IMR-90 (cell line): ENCODE measurements around the gene ETS1. TPM values are rescaled to one million over a fixed set of nuclear protein-coding genes. Genes with fewer than 3 reads are reported as not detected.

Experiments
- ATAC-seq: fragments of 200-7000 bp; cut with Tn5 transposase; 2 replicates; pipeline ENCODE4 v1.9.1; 2020; ENCODE audit warnings: low read depth, mild to moderate bottlenecking, moderate library complexity
- BruUV-seq: library from RNA; stranded (reverse); fragments of 400-500 nt; replicated peaks from 2 replicates; lab custom pipeline; 2021; lab: Mats Ljungman, UMichigan
- CTCF ChIA-PET: fragments of 300-600 bp; formaldehyde crosslinking; extraction: SDS; loops from one replicate; lab custom pipeline; 2021; ENCODE audit warnings: antibody characterized with exemption; lab: Yijun Ruan, JAX
- POLR2A ChIA-PET: fragments of 300-600 bp; sonication (Branson Sonifier 250); formaldehyde crosslinking; loops from one replicate; lab custom pipeline; 2022; ENCODE audit warnings: antibody characterized with exemption; ENCODE audit not compliant: unreplicated experiment; lab: Charles Lee
- DNase-seq: peaks from one replicate; pipeline ENCODE4 v3.0.0; 2013
- H2AFZ ChIP-seq: replicated peaks from 2 replicates; pipeline ENCODE3; 2013; ENCODE audit warnings: low read length, mild to moderate bottlenecking; ENCODE audit not compliant: poor library complexity
- H2AK5ac ChIP-seq: 2 replicates; pipeline ENCODE4 v1.6.1; 2013; ENCODE audit warnings: low read depth, low read length, inconsistent platforms
- H2AK9ac ChIP-seq: replicated peaks from 2 replicates; pipeline ENCODE3; 2013; ENCODE audit warnings: mild to moderate bottlenecking, low read depth, low read length, moderate library complexity; ENCODE audit not compliant: poor library complexity
- H2BK120ac ChIP-seq: 2 replicates; pipeline ENCODE4 v1.6.1; 2013; ENCODE audit warnings: low read depth, low read length, inconsistent platforms
- H2BK15ac ChIP-seq: 3 replicates; pipeline ENCODE4 v1.6.1; 2013; ENCODE audit warnings: low read depth, low read length, inconsistent platforms
- H2BK20ac ChIP-seq: 2 replicates; pipeline ENCODE4 v1.6.1; 2013; ENCODE audit warnings: low read depth, mild to moderate bottlenecking, inconsistent platforms, low read length, moderate library complexity
- H2BK5ac ChIP-seq: 2 replicates; pipeline ENCODE4 v1.6.1; 2013; ENCODE audit warnings: mild to moderate bottlenecking, low read depth, low read length, inconsistent platforms; ENCODE audit not compliant: poor library complexity, severe bottlenecking
- H3K14ac ChIP-seq: replicated peaks from 2 replicates; pipeline ENCODE4 v1.6.1; 2013; ENCODE audit warnings: low read depth, low read length, inconsistent platforms
- H3K18ac ChIP-seq: 2 replicates; pipeline ENCODE4 v1.6.1; 2013; ENCODE audit warnings: low read depth, low read length, control low read depth
- H3K23ac ChIP-seq: 2 replicates; pipeline ENCODE4 v1.6.1; 2013; ENCODE audit warnings: low read depth, low read length, inconsistent platforms
- H3K27ac ChIP-seq: 2 replicates; pipeline ENCODE4 v1.5.1; 2013; ENCODE audit warnings: mild to moderate bottlenecking, control low read depth, low read length; ENCODE audit not compliant: insufficient read depth
- H3K27me3 ChIP-seq: 2 replicates; pipeline ENCODE4 v1.6.1; 2013; ENCODE audit warnings: low read length; ENCODE audit not compliant: control insufficient read depth, insufficient read depth
- H3K36me3 ChIP-seq: 2 replicates; pipeline ENCODE4 v1.6.1; 2013; ENCODE audit warnings: low read length, mixed read lengths; ENCODE audit not compliant: control insufficient read depth, insufficient read depth
- H3K4ac ChIP-seq: 2 replicates; pipeline ENCODE4 v1.6.1; 2013; ENCODE audit warnings: low read depth, low read length, inconsistent platforms
- H3K4me1 ChIP-seq: 2 replicates; pipeline ENCODE4 v1.6.1; 2013; ENCODE audit warnings: low read length, mixed read lengths; ENCODE audit not compliant: control insufficient read depth, insufficient read depth
- H3K4me2 ChIP-seq: 2 replicates; pipeline ENCODE4 v1.6.1; 2013; ENCODE audit warnings: low read depth, mild to moderate bottlenecking, control low read depth, low read length, moderate library complexity
- H3K4me3 ChIP-seq: 2 replicates; pipeline ENCODE4 v1.5.1; 2013; ENCODE audit warnings: low read depth, mild to moderate bottlenecking, control low read depth, low read length, moderate library complexity; ENCODE audit not compliant: insufficient read depth
- H3K56ac ChIP-seq: 2 replicates; pipeline ENCODE4 v1.6.1; 2013; ENCODE audit warnings: low read length, inconsistent platforms; ENCODE audit not compliant: insufficient read depth; ENCODE audit errors: extremely low read depth
- H3K79me1 ChIP-seq, 2 experiments: 2 replicates each; pipeline ENCODE4 v1.6.1; 2013; ENCODE audit warnings: low read length in 2 of 2, inconsistent platforms in 1 of 2, low read depth in 1 of 2
- H3K9ac ChIP-seq: 2 replicates; pipeline ENCODE4 v1.6.1; 2013; ENCODE audit warnings: low read depth, low read length, control low read depth
- H3K9me1 ChIP-seq: 2 replicates; pipeline ENCODE4 v1.6.1; 2013; ENCODE audit warnings: low read length, inconsistent platforms; ENCODE audit not compliant: insufficient read depth
- H3K9me3 ChIP-seq: 2 replicates; pipeline ENCODE4 v1.6.1; 2013; ENCODE audit warnings: low read length; ENCODE audit not compliant: control insufficient read depth, insufficient read depth
- H4K20me1 ChIP-seq: 2 replicates; pipeline ENCODE4 v1.6.1; 2013; ENCODE audit warnings: low read length, inconsistent platforms; ENCODE audit not compliant: insufficient read depth
- H4K5ac ChIP-seq: 2 replicates; pipeline ENCODE4 v1.6.1; 2013; ENCODE audit warnings: mild to moderate bottlenecking, low read depth, low read length, control low read depth
- H4K8ac ChIP-seq, 2 experiments: 2 replicates each; pipeline ENCODE4 v1.6.1; 2013; ENCODE audit warnings: low read depth in 2 of 2, low read length in 2 of 2, control low read depth in 1 of 2, inconsistent platforms in 1 of 2
- H4K91ac ChIP-seq: 2 replicates; pipeline ENCODE4 v1.6.1; 2013; ENCODE audit warnings: low read depth, low read length, inconsistent platforms; ENCODE audit not compliant: insufficient read depth
- BHLHE40 ChIP-seq: fragments of 150-350 bp; IDR thresholded peaks from 2 replicates; pipeline ENCODE4 v1.6.1; 2016; ENCODE audit warnings: mild to moderate bottlenecking, low read depth, low read length
- CEBPB ChIP-seq: IDR thresholded peaks from 2 replicates; pipeline ENCODE4 v1.6.1; 2012; ENCODE audit warnings: low read depth, low read length, improper control_type of control experiment
- FOS ChIP-seq: fragments of 150-350 bp; IDR thresholded peaks from 2 replicates; pipeline ENCODE4 v1.6.1; 2016; ENCODE audit warnings: low read depth, low read length
- MAFK ChIP-seq: IDR thresholded peaks from 2 replicates; pipeline ENCODE4 v1.6.1; 2012; ENCODE audit warnings: low read depth, low read length, improper control_type of control experiment
- MAZ ChIP-seq: IDR thresholded peaks from 2 replicates; pipeline ENCODE4 v1.6.1; 2012; ENCODE audit warnings: low read depth, mild to moderate bottlenecking, low read length, improper control_type of control experiment, moderate library complexity, borderline replicate concordance
- NFE2L2 ChIP-seq: fragments of 150-350 bp; IDR thresholded peaks from 2 replicates; pipeline ENCODE4 v1.6.1; 2016; ENCODE audit warnings: low read depth, mild to moderate bottlenecking, low read length
- POLR2A ChIP-seq: IDR thresholded peaks from 2 replicates; pipeline ENCODE4 v1.6.1; 2012; ENCODE audit warnings: mild to moderate bottlenecking, low read depth, low read length
- RAD21 ChIP-seq: IDR thresholded peaks from 2 replicates; pipeline ENCODE4 v1.6.1; 2012; ENCODE audit warnings: low read length, improper control_type of control experiment
- RFX5 ChIP-seq: IDR thresholded peaks from 2 replicates; pipeline ENCODE4 v1.8.0; 2012; ENCODE audit warnings: low read depth, mild to moderate bottlenecking, low read length, moderate library complexity
- SMC3 ChIP-seq: fragments of 150-350 bp; IDR thresholded peaks from 2 replicates; pipeline ENCODE4 v1.6.1; 2016; ENCODE audit warnings: low read depth, mild to moderate bottlenecking, antibody characterized with exemption, low read length, moderate library complexity
- WGBS, 2 experiments: methylation state at CpG; one replicate each; pipeline versions ENCODE4 v1.1.5 to v1.1.7; 2013; ENCODE audit warnings: missing lambda C conversion rate in 2 of 2; ENCODE audit not compliant: insufficient read length in 1 of 2; ENCODE audit errors: extremely low coverage in 2 of 2; 5-methylcytosine and 5-hydroxymethylcytosine counted together
- dilution Hi-C: fragments of 300-500 bp; cut with HindIII; formaldehyde crosslinking; loops from one replicate; pipeline ENCODE4 v1.14.3; 2018; ENCODE audit warnings: low sequenced_read_pairs; ENCODE audit not compliant: unreplicated experiment
- in situ Hi-C: fragments of 300-500 bp; cut with MboI; formaldehyde crosslinking; loops from 3 replicates; pipeline ENCODE4 v1.14.3; 2019; ENCODE audit warnings: low sequenced_read_pairs, inconsistent platforms, mixed read lengths
- intact Hi-C: fragments of 100-400 bp; cut with micrococcal nuclease; formaldehyde crosslinking; loops from 2 replicates; pipeline ENCODE4 v1.10.0; 2022
- polyA plus RNA-seq, 3 experiments: library from polyadenylated mRNA; depleted of rRNA; stranded (reverse); fragments of >200 nt; gene quantifications; 2 replicates each; pipeline ENCODE4 v1.2.3, GENCODE V29; 2012; ENCODE audit warnings: low replicate concordance in 1 of 3
- total RNA-seq: library from RNA; depleted of rRNA; stranded (reverse); fragments of >200 nt; gene quantifications from 2 replicates; pipeline ENCODE4 v1.2.3, GENCODE V29; 2012
- TF ChIP-seq, protein P1 (sequence below): fragments of 150-350 bp; IDR thresholded peaks from 2 replicates; pipeline ENCODE4 v1.6.1; 2017; ENCODE audit warnings: mild to moderate bottlenecking, antibody characterized with exemption, low read length, low read depth

The ETS1 gene
- total and polyA plus RNA-seq, 2 of the 4 experiments (the other 2 are of a cell fraction) = 41.2 to 56.3 TPM

- Histone ChIP-seq H2AK5ac (peak overlapping the region; percentile 10), H3K27me3 (no peaks in the 10 kb centered on the region), H2AFZ (peak overlapping the region; percentile 73), H3K79me1 (no peaks in the 10 kb centered on the region), H3K9me1 (peaks cover 37% of the 10 kb centered on the region), H3K9ac (no peak overlapping the region), H2BK15ac (peak overlapping the region; percentile 48; the same call in 2 of the 3 replicates), H4K91ac (peak overlapping the region; percentile 79), H2BK20ac (peak overlapping the region; percentile 66), H2BK120ac (peak overlapping the region; percentile 78), H3K4ac (peak overlapping the region; percentile 65), H3K18ac (peak overlapping the region; percentile 80; the same call in 1 of the 2 replicates), H3K36me3 (no peaks in the 10 kb centered on the region), H4K8ac (peak overlapping the region; percentile 18 to 76; a peak in 3 of 4 replicates), H3K23ac (peak overlapping the region; percentile 83), H4K5ac (peak overlapping the region; percentile 58), H3K4me1 (peaks cover 26% of the 10 kb centered on the region), H4K20me1 (no peaks in the 10 kb centered on the region), H2BK5ac (peak overlapping the region; percentile 92), H2AK9ac (peak overlapping the region; percentile 66), H3K9me3 (no peaks in the 10 kb centered on the region), H3K4me2 (peak overlapping the region; percentile 17; the same call in 1 of the 2 replicates), H3K14ac (peak overlapping the region; percentile 32), H3K27ac (peak overlapping the region; percentile 5), H3K4me3 (no peak overlapping the region), H3K56ac (peak overlapping the region; percentile 32; the same call in 1 of the 2 replicates)
- DNase-seq = peak; percentile 92
- TF ChIP-seq RAD21 = no peak
- TF ChIP-seq, protein P1, sequence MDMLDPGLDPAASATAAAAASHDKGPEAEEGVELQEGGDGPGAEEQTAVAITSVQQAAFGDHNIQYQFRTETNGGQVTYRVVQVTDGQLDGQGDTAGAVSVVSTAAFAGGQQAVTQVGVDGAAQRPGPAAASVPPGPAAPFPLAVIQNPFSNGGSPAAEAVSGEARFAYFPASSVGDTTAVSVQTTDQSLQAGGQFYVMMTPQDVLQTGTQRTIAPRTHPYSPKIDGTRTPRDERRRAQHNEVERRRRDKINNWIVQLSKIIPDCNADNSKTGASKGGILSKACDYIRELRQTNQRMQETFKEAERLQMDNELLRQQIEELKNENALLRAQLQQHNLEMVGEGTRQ = peak; percentile 33; the same call in 1 of the 2 replicates
- TF ChIP-seq FOS = peak; percentile 45
- no peak for TF ChIP-seq RFX5
- TF ChIP-seq SMC3 = 0 out of 2 replicates have a peak, but pooled peaks have one; percentile 5
- TF ChIP-seq POLR2A = no peak; the same call in 1 of the 2 replicates
- no peak for TF ChIP-seq MAFK
- peak; percentile 38; the same call in 1 of the 2 replicates for TF ChIP-seq CEBPB
- peak; percentile 86 for TF ChIP-seq BHLHE40
- TF ChIP-seq NFE2L2 = no peak
- TF ChIP-seq MAZ = no peak
- ChIA-PET CTCF (no interaction called here), POLR2A (no interaction called here)
- intact Hi-C loops = no loop called here
- BruUV-seq = no TSS peak
- ATAC-seq = peak; percentile 63
- dilution Hi-C loops = no loop called here
- WGBS, 2 experiments = 32% methylated on average over 2 of the region's 6 CpGs; no CpG with 5 or more reads in 1 of the 2 experiments
- in situ Hi-C loops = loop anchor here (25.0 kb wide), 1 partner anchor 384 kb away; no protein-coding TSS in a partner anchor
These were observed 165.6 kb downstream of the ETS1 start for GRCh38 chr11:128421577-128422330.
